GM04504 (cell line): Measurements from ENCODE around the gene HNRNPC.
"Not testable (repeated sequence)": the region's sequence is repeated elsewhere in the genome, so short reads cannot be mapped to it uniquely, and the experiment has no call there.

Experiments used
- DNase-seq: peaks from one replicate; pipeline ENCODE4 v3.0.0-alpha.2; 2012; ENCODE audit warnings: low read depth

HNRNPC gene

GRCh38 chr14:21268617-21269251 is 508 bp downstream of the HNRNPC start:
- no peak for DNase-seq

DNA sequence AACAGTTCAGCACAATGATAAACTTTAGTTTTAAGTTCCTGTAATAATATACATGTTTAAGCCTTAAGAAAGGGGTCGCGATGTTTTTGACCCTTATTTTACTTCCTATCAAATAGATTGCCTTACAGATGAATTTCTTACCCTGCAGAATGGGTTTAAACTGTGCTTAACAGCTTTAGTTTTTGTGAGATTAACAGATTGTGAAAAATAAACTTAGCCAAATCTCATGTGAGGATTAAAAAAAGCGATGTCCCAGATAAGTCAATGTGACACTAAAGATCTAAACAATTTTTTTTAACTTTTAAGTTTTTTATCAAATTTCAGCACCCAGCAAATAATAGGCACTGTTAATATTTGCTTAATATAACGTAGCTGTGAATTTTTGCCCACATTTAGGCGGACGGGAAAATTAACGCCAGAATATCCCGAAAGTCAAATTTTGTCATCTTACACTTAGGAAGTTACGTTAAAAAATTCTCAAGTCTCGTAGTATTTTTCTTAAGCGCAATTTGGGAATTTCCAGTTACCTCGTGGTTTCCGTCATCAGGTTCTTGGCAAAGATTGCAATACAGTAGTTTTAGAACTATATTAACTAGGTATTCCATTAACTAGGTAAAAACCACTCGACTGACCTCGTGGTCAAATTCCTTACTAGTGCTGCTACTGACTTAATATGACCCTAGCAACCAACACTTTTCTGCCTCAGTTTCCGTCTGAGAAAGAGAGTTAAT is 1.2 kb downstream of the HNRNPC start:
- DNase-seq = no peak

GRCh38 chr14:21267431-21267845 is 1.8 kb downstream of the HNRNPC start:
- no peak for DNase-seq

GRCh38 chr14:21264025-21264801 is 5.0 kb downstream of the HNRNPC start:
- no peak for DNase-seq

- DNase-seq = no peak
Observed at GRCh38 chr14:21263284-21264024, 5.8 kb downstream of the HNRNPC start.

DNA sequence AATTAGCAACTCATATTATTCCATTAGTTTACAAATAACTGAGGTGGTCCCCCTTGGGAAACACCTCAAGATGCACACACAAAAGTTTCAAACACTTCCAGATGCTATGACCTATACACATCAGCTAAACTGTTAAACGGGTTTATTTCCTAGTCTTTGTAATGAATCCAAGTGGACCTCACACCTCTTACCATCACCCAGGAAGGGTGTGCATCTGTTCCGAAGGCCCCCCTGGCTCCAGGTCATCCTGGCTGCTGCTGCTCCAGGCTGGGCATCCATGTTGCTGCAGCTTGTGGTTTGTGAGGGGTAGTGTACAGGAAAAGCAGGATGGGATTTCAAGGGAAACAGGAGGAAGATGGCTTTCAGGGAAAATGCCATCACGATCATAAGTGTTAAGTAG is 6.8 kb downstream of the HNRNPC start:
- DNase-seq = no peak

DNA sequence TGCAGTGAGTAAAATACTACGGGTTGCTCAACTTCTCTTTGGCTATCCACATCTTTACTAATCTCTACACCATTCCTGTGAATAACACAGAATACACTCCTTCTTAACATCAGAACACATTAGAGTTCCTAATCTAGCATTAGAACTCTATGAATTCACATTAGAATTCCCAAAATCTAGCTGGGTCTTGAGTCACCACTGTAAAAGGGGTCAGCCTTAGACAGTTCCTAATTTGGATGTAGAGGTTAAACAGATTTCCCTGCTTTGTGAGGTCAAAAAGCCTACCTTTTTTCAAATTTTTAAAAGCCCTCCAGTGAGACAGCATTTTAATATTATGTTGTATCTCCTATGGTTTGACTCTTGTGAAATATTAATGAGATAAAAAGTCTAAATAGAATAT is 7.4 kb downstream of the HNRNPC start:
- no peak for DNase-seq

- no peak for DNase-seq
Observed at GRCh38 chr14:21258889-21259787, 10.1 kb downstream of the HNRNPC start.

DNA sequence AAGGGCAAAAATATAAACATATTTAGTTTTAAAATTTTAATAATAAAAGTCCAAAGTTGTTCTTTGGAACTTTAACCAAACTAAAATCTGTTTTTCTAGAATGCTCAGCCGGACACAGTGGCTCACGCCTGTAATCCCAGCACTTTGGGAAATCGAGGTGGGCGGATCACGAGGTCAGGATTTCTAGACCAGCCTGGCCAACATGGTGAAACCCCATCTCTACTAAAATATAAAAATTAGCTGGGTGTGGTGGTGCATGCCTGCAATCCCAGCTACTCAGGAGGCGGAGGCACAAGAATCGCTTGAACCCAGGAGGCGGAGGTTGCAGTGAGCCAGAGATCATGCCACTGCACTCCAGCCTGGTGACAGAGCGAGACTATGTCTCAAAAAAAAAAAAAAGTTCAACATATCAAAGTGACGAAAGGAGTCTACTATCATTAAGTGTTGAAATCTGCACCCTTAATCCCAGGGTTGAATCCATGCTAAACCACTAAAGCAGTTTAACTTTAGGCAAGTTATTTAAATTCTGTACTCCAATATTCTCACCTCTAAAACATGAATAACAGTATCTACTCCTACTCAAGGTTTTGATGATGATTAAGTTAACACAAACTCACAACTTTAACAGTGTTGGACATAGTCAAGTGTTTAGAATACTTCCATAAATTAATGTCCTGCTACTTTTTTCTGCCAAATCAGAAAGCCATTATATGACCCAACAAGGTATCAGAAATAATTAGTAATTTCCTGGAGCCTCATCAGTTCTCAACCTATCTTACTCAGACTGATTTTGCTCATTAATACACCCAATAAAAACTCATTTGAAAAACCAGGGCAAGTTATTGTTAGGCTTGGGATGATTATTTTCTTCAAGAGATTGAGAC is 11.0 kb downstream of the HNRNPC start:
- no peak for DNase-seq

DNA sequence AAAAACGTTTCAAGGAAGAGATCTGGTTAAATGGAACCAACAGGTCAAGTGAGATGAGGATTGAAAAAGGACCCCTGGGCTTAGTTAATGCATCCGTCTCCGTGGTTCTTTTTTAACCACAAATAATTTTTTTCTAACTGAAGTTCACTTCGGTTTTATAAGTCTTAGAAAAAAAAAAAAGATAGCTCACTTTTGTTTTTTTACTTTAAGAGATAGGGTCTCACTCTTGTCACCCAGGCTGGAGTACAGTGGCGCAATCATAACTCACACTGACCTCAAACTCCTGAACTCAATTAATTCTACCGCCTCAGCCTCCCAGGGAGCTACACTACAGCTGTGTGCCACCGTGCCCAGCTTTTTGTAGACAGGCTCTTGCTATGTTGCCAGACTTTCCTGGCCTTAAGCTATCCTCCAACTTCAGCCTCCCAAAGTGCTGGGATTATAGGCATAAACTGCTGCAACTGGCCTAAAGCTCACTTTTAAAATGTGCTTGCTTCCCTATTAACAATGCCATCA is 11.8 kb downstream of the HNRNPC start:
- no peak for DNase-seq

- DNase-seq = no peak
Observed at GRCh38 chr14:21256539-21257393, 12.5 kb downstream of the HNRNPC start.

GRCh38 chr14:21256102-21256447 is 13.2 kb downstream of the HNRNPC start:
- not testable (repeated sequence) for DNase-seq

GRCh38 chr14:21255385-21256101 is 13.7 kb downstream of the HNRNPC start:
- no peak for DNase-seq

- DNase-seq = no peak
Observed at GRCh38 chr14:21252149-21252548, 17.1 kb downstream of the HNRNPC start.

GRCh38 chr14:21251215-21251614 is 18.0 kb downstream of the HNRNPC start:
- DNase-seq = no peak

GRCh38 chr14:21248739-21249411 is 20.4 kb downstream of the HNRNPC start:
- DNase-seq = no peak

- DNase-seq = no peak
Observed at GRCh38 chr14:21248338-21248737, 20.9 kb downstream of the HNRNPC start.

DNA sequence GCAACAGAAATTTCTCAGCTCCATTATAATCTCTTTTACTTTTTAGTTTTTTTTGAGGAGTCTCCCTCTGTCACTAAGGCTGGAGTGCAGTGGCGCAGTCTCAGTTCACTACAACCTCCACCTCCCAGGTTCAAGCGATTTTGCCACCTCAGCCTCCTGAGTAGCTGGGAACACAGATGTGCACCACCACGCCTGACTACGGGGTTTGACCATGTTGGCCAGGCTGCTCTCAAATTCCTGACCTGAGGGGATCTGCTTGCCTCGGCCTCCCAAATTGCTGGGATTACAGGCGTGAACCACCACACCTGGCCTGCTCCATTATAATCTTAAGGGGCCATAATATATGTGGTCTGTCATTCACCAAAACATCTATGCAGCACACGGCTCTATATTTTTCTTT is 23.4 kb downstream of the HNRNPC start:
- DNase-seq = no peak
